Stimulated activated CD8-positive, alpha-beta memory T cell treated with anti-CD3 and anti-CD28 coated beads, Interleukin-12 subunit alpha, Interleukin-12 subunit beta, amount 100 ng/mL, for 4 hours (primary cell): ENCODE measurements around the gene HOXC10.
A peak's percentile ranks its signal among the peaks of the same experiment; 100 is the strongest.

Experiments
- DNase-seq: peaks from one replicate; pipeline ENCODE4 v3.0.0-alpha.2; 2020; ENCODE audit warnings: low read depth

Gene HOXC10

DNA sequence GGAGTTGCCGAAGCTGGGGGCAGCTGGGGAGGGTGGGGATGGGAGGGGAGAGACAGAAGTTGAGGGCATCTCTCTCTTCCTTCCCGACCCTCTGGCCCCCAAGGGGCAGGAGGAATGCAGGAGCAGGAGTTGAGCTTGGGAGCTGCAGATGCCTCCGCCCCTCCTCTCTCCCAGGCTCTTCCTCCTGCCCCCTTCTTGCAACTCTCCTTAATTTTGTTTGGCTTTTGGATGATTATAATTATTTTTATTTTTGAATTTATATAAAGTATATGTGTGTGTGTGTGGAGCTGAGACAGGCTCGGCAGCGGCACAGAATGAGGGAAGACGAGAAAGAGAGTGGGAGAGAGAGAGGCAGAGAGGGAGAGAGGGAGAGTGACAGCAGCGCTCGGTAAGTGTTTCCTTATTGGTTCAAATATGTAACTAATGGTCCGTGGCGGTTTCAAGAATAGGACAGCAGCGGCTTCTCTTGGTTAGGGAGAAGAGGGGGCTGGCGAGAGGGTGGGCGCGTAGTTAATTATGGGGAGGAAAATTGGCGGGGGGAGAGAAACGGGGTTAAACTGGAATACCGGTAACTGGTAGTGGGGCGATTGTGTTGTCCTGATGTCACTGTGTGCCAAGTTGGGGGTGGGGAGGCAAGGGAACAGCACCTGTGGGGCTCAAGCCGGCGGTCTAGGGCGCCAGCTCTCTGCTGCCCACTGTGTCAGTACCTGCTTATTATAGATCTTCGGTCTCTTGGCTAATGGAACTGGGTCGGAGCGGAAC is 32.3 kb downstream of the HOXC10 start:
- DNase-seq: no peak

GRCh38 chr12:54017878-54018467 is 33.0 kb downstream of the HOXC10 start:
- DNase-seq: peak; percentile 66

- DNase-seq: no peak
Observed at GRCh38 chr12:54018468-54018984, 33.6 kb downstream of the HOXC10 start.

GRCh38 chr12:54019091-54019811 is 34.3 kb downstream of the HOXC10 start:
- DNase-seq: no peak

- DNase-seq: no peak
Observed at GRCh38 chr12:54019924-54020590, 35.1 kb downstream of the HOXC10 start.

DNA sequence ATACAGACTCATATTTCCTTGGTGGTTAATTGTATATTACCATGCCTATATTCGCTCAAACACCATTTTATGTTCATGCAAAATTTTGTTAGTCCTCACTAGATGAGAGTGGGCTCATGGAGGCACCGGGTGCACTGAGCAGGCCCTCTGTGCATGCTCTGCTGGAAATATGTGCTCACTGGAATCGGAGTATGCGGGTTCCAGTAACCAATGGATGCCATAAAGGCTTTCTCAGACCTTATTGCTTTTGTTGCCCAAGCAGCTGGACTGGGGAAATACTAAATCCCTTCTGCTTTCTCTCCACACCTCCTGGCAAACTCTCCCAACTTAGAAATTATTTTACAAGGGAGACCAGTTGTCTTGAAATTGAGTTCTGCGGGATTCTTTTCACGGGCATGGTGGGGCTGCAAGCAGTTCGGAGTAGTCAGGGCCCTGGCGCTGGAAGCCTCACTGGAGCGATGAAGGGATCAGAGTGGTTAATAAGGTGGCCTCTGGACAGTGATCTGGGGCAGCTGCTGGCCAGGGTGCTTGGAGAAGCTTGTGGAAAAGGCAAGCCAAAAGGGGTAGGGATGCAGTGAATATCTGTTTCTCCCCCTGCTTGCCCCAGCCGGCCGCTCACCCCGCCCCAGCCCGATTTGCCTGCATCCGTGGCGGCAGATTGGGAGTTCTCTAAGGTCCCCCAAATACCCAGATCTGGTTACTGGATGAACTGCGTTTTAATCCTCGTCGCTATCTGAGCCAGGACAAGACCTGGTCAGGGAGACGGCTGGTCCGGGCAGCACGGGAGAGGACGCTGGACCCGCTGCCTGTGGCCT is 35.9 kb downstream of the HOXC10 start:
- DNase-seq: no peak

- DNase-seq: no peak
Observed at GRCh38 chr12:54021432-54022013, 36.6 kb downstream of the HOXC10 start.

DNA sequence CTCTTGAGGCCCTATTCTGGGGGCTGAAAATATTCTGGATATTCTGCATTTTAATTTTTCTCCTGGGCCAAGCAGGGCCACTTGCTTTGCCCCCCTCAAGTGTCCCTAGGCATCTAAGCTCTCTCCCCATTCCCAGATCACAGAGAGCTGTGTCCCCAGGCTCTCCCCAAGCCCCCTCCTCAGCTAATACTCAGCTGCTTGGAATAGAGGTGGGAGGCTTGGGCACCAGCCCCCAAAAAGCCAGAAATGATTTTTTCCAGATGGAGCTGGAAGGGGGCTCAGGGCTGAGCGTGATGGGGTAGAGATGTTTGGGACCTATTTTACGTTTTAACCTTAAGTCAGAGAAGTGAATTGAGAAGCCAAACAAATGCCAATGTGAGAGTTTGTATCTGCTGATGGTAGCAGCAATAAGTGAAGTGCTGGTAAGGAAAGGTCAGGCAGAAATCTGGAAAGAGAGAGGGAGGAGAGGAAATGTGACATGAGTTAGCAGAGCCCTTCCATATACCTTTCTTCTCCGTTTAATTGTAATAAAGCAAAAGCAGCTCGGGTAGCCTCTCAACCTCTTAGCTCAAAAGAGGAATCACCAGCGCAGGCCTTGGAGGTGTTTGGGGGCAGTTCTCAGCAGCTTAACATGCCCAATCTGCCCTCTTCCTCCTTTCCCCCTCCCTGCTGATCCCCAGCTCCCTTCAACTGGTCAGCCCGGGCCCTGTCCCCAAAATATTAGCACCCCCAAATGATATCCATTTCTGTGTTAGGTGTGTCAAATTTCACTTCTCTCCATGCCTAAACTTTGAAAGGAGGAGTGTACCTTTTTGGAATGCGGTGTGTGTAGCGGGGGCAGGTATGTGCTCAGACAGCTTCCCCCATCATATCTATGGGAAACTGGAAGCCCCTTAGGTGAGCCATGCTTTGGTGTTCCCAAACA is 38.3 kb downstream of the HOXC10 start:
- no peak for DNase-seq

DNA sequence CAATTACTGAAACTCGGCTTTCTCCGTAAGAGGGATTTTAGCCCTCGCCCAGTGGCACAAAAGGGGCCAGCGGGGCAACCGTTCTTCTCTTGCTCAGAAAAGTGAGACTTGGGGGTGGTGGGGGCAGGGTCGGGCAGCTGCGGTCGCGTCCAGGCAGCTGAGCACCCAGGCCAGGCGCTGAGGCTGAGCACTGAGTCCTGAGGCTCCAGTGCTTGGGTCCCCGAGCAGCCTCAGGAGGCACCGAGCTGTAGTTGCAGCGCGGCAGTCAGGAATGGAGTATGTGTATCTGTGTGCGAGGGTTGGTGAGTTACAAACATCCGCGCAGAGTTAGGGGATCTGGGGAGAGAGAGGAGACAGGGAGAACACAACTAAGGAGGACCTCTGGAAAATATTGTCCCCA is 39.2 kb downstream of the HOXC10 start:
- DNase-seq: no peak

DNA sequence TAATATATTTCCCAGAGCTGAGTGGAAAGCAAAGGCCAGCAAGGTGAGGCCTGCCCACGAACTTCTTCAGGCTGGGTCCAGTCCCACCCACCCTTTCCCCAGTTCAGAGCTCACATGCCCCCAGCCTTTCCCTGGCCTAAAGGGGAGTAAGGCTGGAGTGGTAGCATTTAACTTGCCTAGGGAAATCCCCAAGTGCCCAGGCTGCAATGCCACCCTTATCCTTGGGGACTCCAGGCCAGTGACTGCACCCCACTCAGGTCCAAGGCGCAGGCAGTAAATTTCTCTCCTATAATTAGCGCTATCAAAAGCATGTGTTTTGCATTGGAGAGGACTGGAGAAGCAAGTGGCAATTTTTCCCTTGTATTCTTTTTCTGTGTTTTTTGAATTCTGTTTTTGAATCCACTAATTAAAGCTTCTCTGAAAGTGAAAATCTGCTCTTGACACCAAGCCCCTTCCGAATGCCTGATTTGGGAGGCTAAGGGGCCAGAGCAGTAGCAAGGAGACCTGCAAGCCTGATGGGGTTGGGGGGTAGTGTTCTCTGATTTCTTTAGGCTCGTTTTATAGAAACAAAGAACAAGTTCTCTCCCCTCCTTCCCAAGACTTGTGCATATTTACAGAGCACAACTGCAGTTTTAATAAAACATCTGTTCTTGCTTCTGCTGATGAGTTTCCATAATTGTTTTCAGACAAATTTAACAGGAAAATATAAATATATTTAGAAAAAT is 39.8 kb downstream of the HOXC10 start:
- DNase-seq: no peak

- DNase-seq: no peak
Observed at GRCh38 chr12:54025499-54026405, 40.8 kb downstream of the HOXC10 start.

DNA sequence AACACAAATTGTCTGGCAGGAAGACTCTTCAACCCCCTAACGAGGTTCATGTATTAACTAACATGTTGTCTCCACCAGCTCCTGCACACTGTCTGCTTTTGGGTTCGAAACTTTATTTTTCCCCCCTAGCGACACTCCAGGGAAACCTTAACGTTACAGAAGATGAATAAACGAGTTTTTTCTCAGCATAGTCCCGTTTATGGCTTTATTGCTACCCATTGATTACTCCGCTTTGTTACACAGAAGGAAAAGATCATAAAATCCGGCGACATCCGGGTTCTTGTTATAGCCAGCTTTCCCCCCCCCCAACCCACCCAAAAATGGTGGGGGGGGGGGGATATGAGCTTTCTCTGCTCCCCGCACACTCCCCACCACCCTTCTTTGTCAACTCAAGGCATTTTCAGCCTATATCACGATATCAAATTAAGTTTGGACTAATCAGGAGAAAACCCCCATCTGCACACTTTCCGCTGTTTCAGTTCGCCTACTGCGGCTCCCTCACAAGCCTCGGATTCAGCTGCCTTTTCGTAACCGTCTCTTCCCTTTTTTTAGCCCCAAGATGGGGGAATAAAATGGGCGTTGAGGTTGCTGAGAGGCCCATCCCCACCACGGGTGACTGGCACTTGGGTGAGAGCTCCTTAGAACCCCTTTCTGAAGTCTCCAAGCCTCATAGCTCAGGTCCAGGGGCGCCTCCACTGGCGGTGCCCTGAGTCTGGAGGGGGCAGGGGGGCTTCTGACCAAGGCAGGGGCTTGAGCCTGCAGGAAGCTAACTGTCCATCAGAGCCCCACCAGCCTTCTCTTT is 41.9 kb downstream of the HOXC10 start:
- no peak for DNase-seq

DNA sequence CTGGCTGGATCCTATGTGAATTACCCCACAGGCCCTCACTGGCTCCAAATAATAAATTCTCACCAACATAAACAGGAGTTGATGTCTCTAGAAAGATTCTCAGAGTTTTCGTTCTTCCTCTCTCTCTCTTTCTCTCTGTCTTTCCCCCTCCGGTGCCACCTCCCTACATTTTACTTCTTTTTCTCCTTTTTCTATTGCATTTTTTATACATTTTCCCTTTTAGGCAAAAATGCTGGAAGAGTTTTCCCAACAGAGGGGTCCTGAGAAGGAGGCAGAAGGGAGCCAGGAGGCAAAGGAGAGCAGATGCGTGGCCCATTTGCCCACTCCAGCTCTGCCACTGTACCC is 42.5 kb downstream of the HOXC10 start:
- DNase-seq: no peak

GRCh38 chr12:54028314-54029201 is 43.6 kb downstream of the HOXC10 start, which contains the start of gene HOXC6:
Gene HOXC6, plus strand, starts transcription at chr12:54028440. Its CDS starts 82 bp downstream, at chr12:54028522.
- DNase-seq: no peak

DNA sequence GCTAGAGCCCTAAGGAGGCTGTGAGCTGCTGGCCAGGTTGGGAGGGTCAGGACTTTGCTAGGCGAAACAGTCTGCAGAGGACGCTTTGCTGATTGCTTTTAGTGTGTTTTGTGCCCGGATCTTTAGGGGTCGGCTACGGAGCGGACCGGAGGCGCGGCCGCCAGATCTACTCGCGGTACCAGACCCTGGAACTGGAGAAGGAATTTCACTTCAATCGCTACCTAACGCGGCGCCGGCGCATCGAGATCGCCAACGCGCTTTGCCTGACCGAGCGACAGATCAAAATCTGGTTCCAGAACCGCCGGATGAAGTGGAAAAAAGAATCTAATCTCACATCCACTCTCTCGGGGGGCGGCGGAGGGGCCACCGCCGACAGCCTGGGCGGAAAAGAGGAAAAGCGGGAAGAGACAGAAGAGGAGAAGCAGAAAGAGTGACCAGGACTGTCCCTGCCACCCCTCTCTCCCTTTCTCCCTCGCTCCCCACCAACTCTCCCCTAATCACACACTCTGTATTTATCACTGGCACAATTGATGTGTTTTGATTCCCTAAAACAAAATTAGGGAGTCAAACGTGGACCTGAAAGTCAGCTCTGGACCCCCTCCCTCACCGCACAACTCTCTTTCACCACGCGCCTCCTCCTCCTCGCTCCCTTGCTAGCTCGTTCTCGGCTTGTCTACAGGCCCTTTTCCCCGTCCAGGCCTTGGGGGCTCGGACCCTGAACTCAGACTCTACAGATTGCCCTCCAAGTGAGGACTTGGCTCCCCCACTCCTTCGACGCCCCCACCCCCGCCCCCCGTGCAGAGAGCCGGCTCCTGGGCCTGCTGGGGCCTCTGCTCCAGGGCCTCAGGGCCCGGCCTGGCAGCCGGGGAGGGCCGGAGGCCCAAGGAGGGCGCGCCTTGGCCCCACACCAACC is 44.8 kb downstream of the HOXC10 start:
- DNase-seq: no peak
